Islet precursor cell (in vitro differentiated cells): ENCODE data around the gene NPAS2.

Experiments used
- DNase-seq: peaks from one replicate; pipeline ENCODE4 v3.0.0-alpha.2; 2018

NPAS2 gene

GRCh38 chr2:100856732-100857131 is 36.8 kb downstream of the NPAS2 start:
- DNase-seq: no peak

GRCh38 chr2:100857341-100857740 is 37.4 kb downstream of the NPAS2 start:
- DNase-seq: no peak

- DNase-seq: no peak
Measured at GRCh38 chr2:100857915-100858314, 38.0 kb downstream of the NPAS2 start.

GRCh38 chr2:100859902-100860301 is 40.0 kb downstream of the NPAS2 start:
- no peak for DNase-seq

GRCh38 chr2:100861340-100861739 is 41.4 kb downstream of the NPAS2 start:
- DNase-seq: no peak

- DNase-seq: no peak
Measured at GRCh38 chr2:100862081-100862480, 42.1 kb downstream of the NPAS2 start.

- no peak for DNase-seq
Measured at GRCh38 chr2:100865816-100866460, 46.0 kb downstream of the NPAS2 start.

- DNase-seq: no peak
Measured at GRCh38 chr2:100868083-100868482, 48.1 kb downstream of the NPAS2 start.

- no peak for DNase-seq
Measured at GRCh38 chr2:100869120-100869519, 49.2 kb downstream of the NPAS2 start.

- DNase-seq: no peak
Measured at GRCh38 chr2:100870652-100871531, 51.0 kb downstream of the NPAS2 start.

- no peak for DNase-seq
Measured at GRCh38 chr2:100875516-100876230, 55.7 kb downstream of the NPAS2 start.

- DNase-seq: no peak
Measured at GRCh38 chr2:100876231-100876860, 56.4 kb downstream of the NPAS2 start.

GRCh38 chr2:100877555-100877954 is 57.6 kb downstream of the NPAS2 start:
- no peak for DNase-seq

GRCh38 chr2:100878000-100878791 is 58.3 kb downstream of the NPAS2 start:
- DNase-seq: no peak

- DNase-seq: no peak
Measured at GRCh38 chr2:100879296-100879695, 59.4 kb downstream of the NPAS2 start.

GRCh38 chr2:100880036-100880435 is 60.1 kb downstream of the NPAS2 start:
- no peak for DNase-seq

GRCh38 chr2:100880730-100881129 is 60.8 kb downstream of the NPAS2 start:
- DNase-seq: no peak

- peak; percentile 72 for DNase-seq
Measured at GRCh38 chr2:100882645-100883613, 63.0 kb downstream of the NPAS2 start.

GRCh38 chr2:100884145-100884621 is 64.2 kb downstream of the NPAS2 start:
- DNase-seq: no peak

- DNase-seq: no peak
Measured at GRCh38 chr2:100886085-100886484, 66.1 kb downstream of the NPAS2 start.

GRCh38 chr2:100887039-100887578 is 67.2 kb downstream of the NPAS2 start:
- no peak for DNase-seq
